ENCODE data around the gene ZBTB24. TPM values are rescaled to one million over a fixed set of nuclear protein-coding genes. Genes with fewer than 3 reads are reported as not detected.

Gene ZBTB24
- total and polyA plus RNA-seq, 12 donors = 1.1 to 4.0 (median 3.0) TPM

DNA sequence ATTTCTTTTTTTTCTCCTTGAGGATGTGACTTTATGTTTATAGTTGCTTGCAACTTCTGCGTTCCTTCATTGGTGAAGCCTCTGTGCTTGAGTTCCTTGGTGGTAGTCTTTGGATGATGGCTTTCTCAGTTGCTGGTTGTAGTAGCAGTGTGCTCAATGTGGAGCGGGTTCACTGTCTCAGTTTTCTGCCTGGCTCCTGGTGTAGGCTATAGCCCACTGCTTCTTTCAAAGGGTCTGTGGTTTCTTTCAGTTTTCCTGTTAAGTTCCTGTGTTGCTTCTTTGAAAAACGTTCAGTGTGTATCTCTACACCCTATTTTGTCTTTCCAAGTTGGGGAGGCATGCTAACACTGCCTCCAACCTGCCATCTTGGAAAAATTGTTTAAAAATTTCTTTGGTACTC is 33.9 kb upstream of the ZBTB24 start:
- peaks cover 0 to 6% (median 0%) of the 10 kb centered on the region in 11 donors for H3K9me3 ChIP-seq
- DNase-seq (no peak), ATAC-seq (no peak)
- H3K27ac ChIP-seq = no peak overlapping the region
- intact Hi-C loops (cut with DNase I) = loop anchor here in 1 of 10 donors (10.0 kb wide), 1 partner anchor 168 kb away; no protein-coding TSS in a partner anchor
- H3K4me1 ChIP-seq = peaks cover 0 to 18% (median 4%) of the 10 kb centered on the region in 9 donors
- H3K27me3 ChIP-seq = no peaks in the 10 kb centered on the region
- TF ChIP-seq, protein P1, sequence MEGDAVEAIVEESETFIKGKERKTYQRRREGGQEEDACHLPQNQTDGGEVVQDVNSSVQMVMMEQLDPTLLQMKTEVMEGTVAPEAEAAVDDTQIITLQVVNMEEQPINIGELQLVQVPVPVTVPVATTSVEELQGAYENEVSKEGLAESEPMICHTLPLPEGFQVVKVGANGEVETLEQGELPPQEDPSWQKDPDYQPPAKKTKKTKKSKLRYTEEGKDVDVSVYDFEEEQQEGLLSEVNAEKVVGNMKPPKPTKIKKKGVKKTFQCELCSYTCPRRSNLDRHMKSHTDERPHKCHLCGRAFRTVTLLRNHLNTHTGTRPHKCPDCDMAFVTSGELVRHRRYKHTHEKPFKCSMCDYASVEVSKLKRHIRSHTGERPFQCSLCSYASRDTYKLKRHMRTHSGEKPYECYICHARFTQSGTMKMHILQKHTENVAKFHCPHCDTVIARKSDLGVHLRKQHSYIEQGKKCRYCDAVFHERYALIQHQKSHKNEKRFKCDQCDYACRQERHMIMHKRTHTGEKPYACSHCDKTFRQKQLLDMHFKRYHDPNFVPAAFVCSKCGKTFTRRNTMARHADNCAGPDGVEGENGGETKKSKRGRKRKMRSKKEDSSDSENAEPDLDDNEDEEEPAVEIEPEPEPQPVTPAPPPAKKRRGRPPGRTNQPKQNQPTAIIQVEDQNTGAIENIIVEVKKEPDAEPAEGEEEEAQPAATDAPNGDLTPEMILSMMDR (IDR thresholded peaks at IDR 0.05) = no peak
- WGBS, 2 donors = 76 to 77% methylated on average over 3 of the region's 3 CpGs
- no peaks in the 10 kb centered on the region for H3K36me3 ChIP-seq
- H3K4me3 ChIP-seq = no peak overlapping the region

GRCh38 chr6:109515781-109516409 is 32.9 kb upstream of the ZBTB24 start:
- TF ChIP-seq, protein P1 (IDR thresholded peaks at IDR 0.05) = no peak
- Histone ChIP-seq H3K27ac (no peak overlapping the region), H3K9me3 (peaks cover 0 to 6% (median 0%) of the 10 kb centered on the region in 11 donors), H3K4me3 (peak overlapping the region in 1 of 10 donors; percentile 24), H3K27me3 (no peaks in the 10 kb centered on the region), H3K36me3 (no peaks in the 10 kb centered on the region), H3K4me1 (peaks cover 0 to 25% (median 4%) of the 10 kb centered on the region in 9 donors)
- DNase-seq = no peak
- no peak for ATAC-seq
- 78 to 79% methylated on average over 6 of the region's 6 CpGs for WGBS, 2 donors
- intact Hi-C loops (cut with DNase I) = loop anchor here in 1 of 10 donors (10.0 kb wide), 1 partner anchor 169 kb away; no protein-coding TSS in a partner anchor

- Histone ChIP-seq H3K27ac (no peak overlapping the region), H3K9me3 (peaks cover 0 to 5% (median 0%) of the 10 kb centered on the region in 11 donors), H3K27me3 (no peaks in the 10 kb centered on the region), H3K4me3 (no peak overlapping the region), H3K4me1 (peaks cover 0 to 25% (median 4%) of the 10 kb centered on the region in 9 donors), H3K36me3 (no peaks in the 10 kb centered on the region)
- TF ChIP-seq, protein P1 (IDR thresholded peaks at IDR 0.05) = no peak
- ATAC-seq = no peak
- intact Hi-C loops (cut with DNase I) = loop anchor here in 1 of 10 donors (10.0 kb wide), 1 partner anchor 170 kb away; no protein-coding TSS in a partner anchor
- WGBS, 2 donors = 87 to 92% methylated on average over 3 of the region's 3 CpGs
- DNase-seq = no peak
Observed at GRCh38 chr6:109514946-109515345, 31.9 kb upstream of the ZBTB24 start.

- Histone ChIP-seq H3K36me3 (no peaks in the 10 kb centered on the region), H3K4me1 (peaks cover 0 to 25% (median 4%) of the 10 kb centered on the region in 9 donors), H3K9me3 (no peaks in the 10 kb centered on the region), H3K27me3 (no peaks in the 10 kb centered on the region), H3K27ac (peak overlapping the region in 3 of 10 donors; percentile 6 to 32 (median 21)), H3K4me3 (no peak overlapping the region)
- TF ChIP-seq, protein P1 (IDR thresholded peaks at IDR 0.05) = no peak
- ATAC-seq = peak in 6 of 8 donors; percentile 20 to 73 (median 53)
- WGBS, 2 donors = 54 to 60% methylated on average over 2 of the region's 2 CpGs
- no peak for DNase-seq
- intact Hi-C loops (cut with DNase I) = loop anchor here in 1 of 10 donors (10.0 kb wide), 1 partner anchor 171 kb away; no protein-coding TSS in a partner anchor
Observed at GRCh38 chr6:109513571-109514071, 30.6 kb upstream of the ZBTB24 start.
